Amniotic stem cell (primary cell): Measurements from ENCODE around the gene GRIA4.

Experiments
- DNase-seq: peaks from one replicate; lab custom pipeline; 2025; lab: John Stamatoyannopoulos, UW

GRIA4 gene

GRCh38 chr11:105923252-105923651 is 313.4 kb downstream of the GRIA4 start:
- DNase-seq: no peak

GRCh38 chr11:105923807-105924206 is 313.9 kb downstream of the GRIA4 start:
- DNase-seq: no peak

- DNase-seq: no peak
Measured at GRCh38 chr11:105929084-105929955, 319.4 kb downstream of the GRIA4 start.

- no peak for DNase-seq
Measured at GRCh38 chr11:105933695-105934094, 323.8 kb downstream of the GRIA4 start.

GRCh38 chr11:105935791-105936190 is 325.9 kb downstream of the GRIA4 start:
- DNase-seq: no peak

GRCh38 chr11:105937331-105937730 is 327.5 kb downstream of the GRIA4 start:
- no peak for DNase-seq

GRCh38 chr11:105937738-105938137 is 327.9 kb downstream of the GRIA4 start:
- no peak for DNase-seq

GRCh38 chr11:105942921-105943320 is 333.0 kb downstream of the GRIA4 start:
- DNase-seq: no peak

- no peak for DNase-seq
Measured at GRCh38 chr11:105948918-105949590, 339.2 kb downstream of the GRIA4 start.

- no peak for DNase-seq
Measured at GRCh38 chr11:105953886-105954285, 344.0 kb downstream of the GRIA4 start.

GRCh38 chr11:105960252-105961245 is 350.7 kb downstream of the GRIA4 start:
- DNase-seq: no peak

GRCh38 chr11:105968021-105968697 is 358.3 kb downstream of the GRIA4 start:
- no peak for DNase-seq

GRCh38 chr11:105969756-105970155 is 359.9 kb downstream of the GRIA4 start:
- no peak for DNase-seq

- DNase-seq: no peak
Measured at GRCh38 chr11:105975128-105975527, 365.3 kb downstream of the GRIA4 start.

GRCh38 chr11:105979997-105980703 is 370.3 kb downstream of the GRIA4 start:
- no peak for DNase-seq

GRCh38 chr11:105986554-105986953 is 376.7 kb downstream of the GRIA4 start:
- DNase-seq: no peak

- no peak for DNase-seq
Measured at GRCh38 chr11:105988197-105988596, 378.3 kb downstream of the GRIA4 start.

- DNase-seq: no peak
Measured at GRCh38 chr11:105989124-105989523, 379.3 kb downstream of the GRIA4 start.

GRCh38 chr11:105991888-105992287 is 382.0 kb downstream of the GRIA4 start:
- DNase-seq: no peak

- no peak for DNase-seq
Measured at GRCh38 chr11:106001304-106002012, 391.6 kb downstream of the GRIA4 start.
